ENCODE data around the gene CIDEA. TPM values are rescaled to one million over a fixed set of nuclear protein-coding genes. Genes with fewer than 3 reads are reported as not detected.
"Not testable (repeated sequence)": the region's sequence is repeated elsewhere in the genome, so short reads cannot be mapped to it uniquely, and the experiment has no call there.

The CIDEA gene
- polyA plus RNA-seq, 1 donor: not detected

GRCh38 chr18:12238826-12239225 is 15.3 kb upstream of the CIDEA start:
- H3K27ac ChIP-seq (ENCODE audit: low read length): no peak overlapping the region
- peaks cover 9% of the 10 kb centered on the region for H3K27me3 ChIP-seq (ENCODE audit: control insufficient read depth, insufficient read depth, low read length)
- H3K36me3 ChIP-seq (ENCODE audit: control insufficient read depth, insufficient read depth, low read length): no peaks in the 10 kb centered on the region
- DNase-seq: no peak
- no peaks in the 10 kb centered on the region for H3K4me1 ChIP-seq (ENCODE audit: control insufficient read depth, insufficient read depth, low read length)
- no peak overlapping the region for H3K4me3 ChIP-seq (ENCODE audit: low read length)
- H3K9me3 ChIP-seq (ENCODE audit: control insufficient read depth, low read depth, low read length): peaks cover 3% of the 10 kb centered on the region
- no CpG with 5 or more reads among the region's 3 CpGs for WGBS (ENCODE audit: insufficient coverage, low lambda C conversion rate)

DNA sequence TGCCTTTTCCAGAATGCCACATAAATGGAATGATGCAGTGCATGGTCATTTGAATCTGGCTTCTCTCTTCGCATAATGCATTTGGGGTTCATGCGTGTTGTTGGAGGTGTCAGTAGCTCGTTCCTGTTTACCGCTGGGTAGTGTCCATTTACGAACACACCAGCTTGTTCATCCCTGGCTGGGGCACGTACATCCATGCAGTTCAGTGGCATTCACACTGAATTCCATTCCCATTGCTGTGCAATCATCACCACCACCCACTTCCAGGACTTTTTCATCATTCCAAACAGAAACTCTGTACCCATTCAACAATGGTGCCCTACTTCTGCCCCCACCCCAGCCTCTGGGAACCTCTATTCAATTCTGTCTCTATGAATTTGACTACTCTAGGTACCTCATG is 14.7 kb upstream of the CIDEA start:
- H3K27me3 ChIP-seq (ENCODE audit: control insufficient read depth, insufficient read depth, low read length): peaks cover 9% of the 10 kb centered on the region
- no peak for DNase-seq
- no peak overlapping the region for H3K27ac ChIP-seq (ENCODE audit: low read length)
- H3K9me3 ChIP-seq (ENCODE audit: control insufficient read depth, low read depth, low read length): peaks cover 3% of the 10 kb centered on the region
- no peak overlapping the region for H3K4me3 ChIP-seq (ENCODE audit: low read length)
- no peaks in the 10 kb centered on the region for H3K4me1 ChIP-seq (ENCODE audit: control insufficient read depth, insufficient read depth, low read length)
- no peaks in the 10 kb centered on the region for H3K36me3 ChIP-seq (ENCODE audit: control insufficient read depth, insufficient read depth, low read length)
- WGBS (ENCODE audit: insufficient coverage, low lambda C conversion rate): no CpG with 5 or more reads among the region's 6 CpGs

DNA sequence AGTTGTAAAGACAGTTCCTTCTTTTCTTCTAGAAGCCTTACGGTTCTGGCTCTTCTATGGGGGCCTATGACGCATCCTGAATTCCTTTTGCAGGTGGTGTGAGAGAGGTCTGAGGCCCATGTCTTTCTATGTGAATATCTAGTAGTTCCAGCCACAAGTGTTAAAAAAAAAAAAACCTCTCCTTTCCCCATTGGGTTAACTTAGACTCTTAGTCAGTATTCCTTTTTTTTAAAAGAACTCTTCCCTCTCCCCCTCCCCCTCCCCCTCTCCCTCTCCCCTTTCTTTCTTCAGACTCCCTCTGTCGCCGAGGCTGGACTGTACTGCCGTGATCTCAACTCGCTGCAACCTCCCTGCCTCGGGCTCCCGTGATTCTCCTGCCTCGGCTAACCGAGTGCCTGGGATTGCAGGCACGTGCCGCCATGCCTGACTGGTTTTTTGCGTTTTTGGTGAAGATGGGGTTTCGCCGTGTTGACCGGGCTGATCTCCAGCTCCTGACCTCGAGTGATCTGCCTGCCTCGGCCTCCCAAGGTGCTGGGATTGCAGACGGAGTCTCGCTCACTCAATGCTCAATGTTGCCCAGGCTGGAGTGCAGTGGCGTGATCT is 11.4 kb upstream of the CIDEA start:
- Histone ChIP-seq H3K9me3 (ENCODE audit: control insufficient read depth, low read depth, low read length) (peaks cover 3% of the 10 kb centered on the region), H3K4me1 (ENCODE audit: control insufficient read depth, insufficient read depth, low read length) (no peaks in the 10 kb centered on the region), H3K4me3 (ENCODE audit: low read length) (no peak overlapping the region), H3K27me3 (ENCODE audit: control insufficient read depth, insufficient read depth, low read length) (peaks cover 13% of the 10 kb centered on the region), H3K36me3 (ENCODE audit: control insufficient read depth, insufficient read depth, low read length) (no peaks in the 10 kb centered on the region), H3K27ac (ENCODE audit: low read length) (no peak overlapping the region)
- DNase-seq: no peak
- no CpG with 5 or more reads among the region's 21 CpGs for WGBS (ENCODE audit: insufficient coverage, low lambda C conversion rate)

- H3K27me3 ChIP-seq (ENCODE audit: control insufficient read depth, insufficient read depth, low read length): peaks cover 17% of the 10 kb centered on the region
- no CpG with 5 or more reads among the region's 25 CpGs for WGBS (ENCODE audit: insufficient coverage, low lambda C conversion rate)
- not testable (repeated sequence) for H3K27ac ChIP-seq (ENCODE audit: low read length); DNase-seq; H3K36me3 ChIP-seq (ENCODE audit: control insufficient read depth, insufficient read depth, low read length); H3K4me3 ChIP-seq (ENCODE audit: low read length); H3K4me1 ChIP-seq (ENCODE audit: control insufficient read depth, insufficient read depth, low read length); H3K9me3 ChIP-seq (ENCODE audit: control insufficient read depth, low read depth, low read length)
Observed at GRCh38 chr18:12243272-12243671, 10.9 kb upstream of the CIDEA start.

DNA sequence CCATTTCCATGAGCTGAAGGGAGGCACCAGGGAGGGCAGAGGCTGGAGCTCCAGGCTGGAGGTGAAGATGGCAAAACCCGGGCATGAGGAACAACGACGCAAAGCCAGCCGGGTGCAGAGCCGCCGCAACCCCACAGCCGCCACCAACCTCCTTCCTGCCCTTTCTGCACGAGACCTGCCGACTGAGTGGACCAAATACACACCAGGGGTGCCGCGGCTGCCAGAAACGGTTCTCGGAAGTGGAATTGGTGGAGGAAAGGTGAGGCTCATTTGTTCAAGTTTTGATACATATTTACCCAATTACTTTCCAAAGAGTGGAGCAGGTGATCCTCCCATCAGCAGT is 8.4 kb upstream of the CIDEA start:
- Histone ChIP-seq H3K27me3 (ENCODE audit: control insufficient read depth, insufficient read depth, low read length) (peaks cover 26% of the 10 kb centered on the region), H3K9me3 (ENCODE audit: control insufficient read depth, low read depth, low read length) (peaks cover 3% of the 10 kb centered on the region), H3K4me1 (ENCODE audit: control insufficient read depth, insufficient read depth, low read length) (no peaks in the 10 kb centered on the region), H3K4me3 (ENCODE audit: low read length) (no peak overlapping the region), H3K36me3 (ENCODE audit: control insufficient read depth, insufficient read depth, low read length) (no peaks in the 10 kb centered on the region), H3K27ac (ENCODE audit: low read length) (no peak overlapping the region)
- no CpG with 5 or more reads among the region's 13 CpGs for WGBS (ENCODE audit: insufficient coverage, low lambda C conversion rate)
- no peak for DNase-seq

- peaks cover 39% of the 10 kb centered on the region for H3K27me3 ChIP-seq (ENCODE audit: control insufficient read depth, insufficient read depth, low read length)
- H3K4me1 ChIP-seq (ENCODE audit: control insufficient read depth, insufficient read depth, low read length): no peaks in the 10 kb centered on the region
- H3K27ac ChIP-seq (ENCODE audit: low read length): no peak overlapping the region
- H3K36me3 ChIP-seq (ENCODE audit: control insufficient read depth, insufficient read depth, low read length): no peaks in the 10 kb centered on the region
- no CpG with 5 or more reads among the region's 32 CpGs for WGBS (ENCODE audit: insufficient coverage, low lambda C conversion rate)
- DNase-seq: no peak
- no peak overlapping the region for H3K4me3 ChIP-seq (ENCODE audit: low read length)
- peaks cover 3% of the 10 kb centered on the region for H3K9me3 ChIP-seq (ENCODE audit: control insufficient read depth, low read depth, low read length)
Observed at GRCh38 chr18:12246849-12247808, 7.0 kb upstream of the CIDEA start.

GRCh38 chr18:12247946-12248345 is 6.2 kb upstream of the CIDEA start:
- WGBS (ENCODE audit: insufficient coverage, low lambda C conversion rate): 88% methylated on average over 3 of the region's 6 CpGs
- Histone ChIP-seq H3K27me3 (ENCODE audit: control insufficient read depth, insufficient read depth, low read length) (peaks cover 45% of the 10 kb centered on the region), H3K36me3 (ENCODE audit: control insufficient read depth, insufficient read depth, low read length) (no peaks in the 10 kb centered on the region), H3K9me3 (ENCODE audit: control insufficient read depth, low read depth, low read length) (peaks cover 3% of the 10 kb centered on the region), H3K4me3 (ENCODE audit: low read length) (no peak overlapping the region), H3K27ac (ENCODE audit: low read length) (no peak overlapping the region), H3K4me1 (ENCODE audit: control insufficient read depth, insufficient read depth, low read length) (no peaks in the 10 kb centered on the region)
- DNase-seq: no peak

DNA sequence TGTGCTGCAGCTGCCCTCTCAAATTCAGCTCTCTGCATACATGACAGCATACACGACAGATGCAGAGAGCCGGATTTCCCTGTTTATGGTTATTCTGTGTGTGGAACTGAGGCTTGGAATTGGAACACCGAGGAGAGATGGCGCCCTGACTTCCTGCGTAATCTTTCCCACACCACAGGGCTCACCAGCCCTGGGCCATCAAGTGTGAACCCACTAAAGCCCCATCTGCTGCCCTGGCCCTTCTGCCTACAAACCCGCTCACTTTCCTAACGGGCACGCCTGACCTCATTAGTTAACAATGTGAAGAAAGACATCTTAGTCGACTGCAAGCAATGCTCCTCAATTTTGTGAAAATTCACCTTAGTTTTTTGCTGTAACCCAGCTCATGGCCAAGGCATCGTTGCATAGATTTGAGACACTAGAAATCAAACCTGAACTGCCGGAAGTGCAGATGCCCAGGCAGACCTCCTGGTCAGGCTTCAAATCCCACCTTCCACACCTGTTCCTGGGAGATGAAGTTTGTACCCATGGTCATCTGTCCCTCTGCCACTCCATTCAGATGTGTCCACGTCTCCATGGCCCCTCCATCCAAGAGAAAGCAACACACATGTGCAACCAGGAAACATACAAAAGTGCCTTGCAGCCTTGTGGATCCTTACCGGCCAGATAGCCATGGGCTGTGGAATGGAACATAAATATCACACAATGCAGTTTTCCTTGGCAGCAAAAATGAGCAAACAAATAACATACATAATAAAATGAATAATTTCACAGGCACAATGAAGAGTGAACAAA is 5.0 kb upstream of the CIDEA start:
- WGBS (ENCODE audit: insufficient coverage, low lambda C conversion rate): 80% methylated on average over 1 of the region's 13 CpGs
- Histone ChIP-seq H3K4me3 (ENCODE audit: low read length) (no peak overlapping the region), H3K27ac (ENCODE audit: low read length) (no peak overlapping the region), H3K4me1 (ENCODE audit: control insufficient read depth, insufficient read depth, low read length) (peaks cover 5% of the 10 kb centered on the region), H3K27me3 (ENCODE audit: control insufficient read depth, insufficient read depth, low read length) (peaks cover 57% of the 10 kb centered on the region), H3K36me3 (ENCODE audit: control insufficient read depth, insufficient read depth, low read length) (no peaks in the 10 kb centered on the region), H3K9me3 (ENCODE audit: control insufficient read depth, low read depth, low read length) (peaks cover 2% of the 10 kb centered on the region)
- no peak for DNase-seq

DNA sequence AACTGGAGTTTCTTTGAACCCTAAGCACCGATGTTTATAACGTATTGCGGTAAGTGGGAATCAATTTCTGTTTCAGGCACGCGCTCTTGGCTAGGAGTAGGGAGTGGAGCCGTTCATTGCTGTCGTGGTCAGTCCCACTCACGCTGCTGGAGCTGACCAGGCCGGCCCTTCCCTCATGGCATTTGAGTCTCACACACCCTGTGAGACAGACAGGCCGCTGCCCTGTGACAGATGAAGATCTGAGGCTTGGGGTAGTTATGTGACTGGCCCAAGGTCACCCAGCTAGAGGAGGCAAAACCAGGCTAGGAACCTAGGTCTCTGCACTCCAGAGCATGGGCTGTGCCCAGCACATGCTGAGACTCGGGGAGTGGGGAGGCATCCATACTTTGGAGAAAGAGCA is 2.9 kb upstream of the CIDEA start:
- no peak overlapping the region for H3K4me3 ChIP-seq (ENCODE audit: low read length)
- WGBS (ENCODE audit: insufficient coverage, low lambda C conversion rate): no CpG with 5 or more reads among the region's 11 CpGs
- no peaks in the 10 kb centered on the region for H3K36me3 ChIP-seq (ENCODE audit: control insufficient read depth, insufficient read depth, low read length)
- H3K27ac ChIP-seq (ENCODE audit: low read length): no peak overlapping the region
- no peak for DNase-seq
- H3K9me3 ChIP-seq (ENCODE audit: control insufficient read depth, low read depth, low read length): peaks cover 6% of the 10 kb centered on the region
- peaks cover 78% of the 10 kb centered on the region for H3K27me3 ChIP-seq (ENCODE audit: control insufficient read depth, insufficient read depth, low read length)
- peaks cover 5% of the 10 kb centered on the region for H3K4me1 ChIP-seq (ENCODE audit: control insufficient read depth, insufficient read depth, low read length)

GRCh38 chr18:12252061-12252460 is 2.1 kb upstream of the CIDEA start:
- Histone ChIP-seq H3K9me3 (ENCODE audit: control insufficient read depth, low read depth, low read length) (peaks cover 6% of the 10 kb centered on the region), H3K4me3 (ENCODE audit: low read length) (no peak overlapping the region), H3K4me1 (ENCODE audit: control insufficient read depth, insufficient read depth, low read length) (peaks cover 5% of the 10 kb centered on the region), H3K36me3 (ENCODE audit: control insufficient read depth, insufficient read depth, low read length) (no peaks in the 10 kb centered on the region), H3K27me3 (ENCODE audit: control insufficient read depth, insufficient read depth, low read length) (peaks cover 79% of the 10 kb centered on the region), H3K27ac (ENCODE audit: low read length) (no peak overlapping the region)
- no peak for DNase-seq
- no CpG with 5 or more reads among the region's 6 CpGs for WGBS (ENCODE audit: insufficient coverage, low lambda C conversion rate)
